Measurements from ENCODE around the gene ALKBH8. TPM values are rescaled to one million over a fixed set of nuclear protein-coding genes. Genes with fewer than 3 reads are reported as not detected.
"Not testable (repeated sequence)": the region's sequence is repeated elsewhere in the genome, so short reads cannot be mapped to it uniquely, and the experiment has no call there.

Gene ALKBH8
- total RNA-seq, 2 experiments from 2014 or later: 6.5 to 7.7 TPM

GRCh38 chr11:107581147-107581546, 15.6 kb upstream of the ALKBH8 start:
- H3K36me3 Mint-ChIP-seq (ENCODE audit: low read depth): no peaks in the 10 kb centered on the region
- H3K27ac ChIP-seq (ENCODE audit: low read depth in 1 of 2, low read length in 2 of 2): no peak overlapping the region
- intact Hi-C loops (cut with DNase I, micrococcal nuclease): no loop called here
- H3K4me3 Mint-ChIP-seq: no peak overlapping the region
- DNase-seq (no peak), ATAC-seq (ENCODE audit: poor library complexity) (no peak)
- no peak overlapping the region for H3K4me3 ChIP-seq (ENCODE audit: low read length)
- H3K27ac Mint-ChIP-seq: no peak overlapping the region
- TF ChIP-seq CTCF (IDR thresholded peaks at IDR 0.05): no peak
- POLR2A ChIA-PET: interaction anchor here (0.7 kb wide), 1 partner anchor 1052 kb away, joined by 4 read pairs; no protein-coding TSS in a partner anchor
- H3K9me3 Mint-ChIP-seq: no peaks in the 10 kb centered on the region
- peaks cover 48% of the 10 kb centered on the region for H3K27me3 Mint-ChIP-seq
- H3K4me1 ChIP-seq (ENCODE audit: insufficient read depth, low read length): no peaks in the 10 kb centered on the region
- H3K27me3 ChIP-seq (ENCODE audit: control insufficient read depth in 1 of 2, insufficient read depth in 2 of 2, low read length in 2 of 2): peaks cover 0 to 5% of the 10 kb centered on the region in 2 experiments
- H3K9me3 ChIP-seq (ENCODE audit: control insufficient read depth in 1 of 2, insufficient read depth in 1 of 2, low read length in 2 of 2): no peaks in the 10 kb centered on the region
- no peaks in the 10 kb centered on the region for H3K36me3 ChIP-seq (ENCODE audit: insufficient read depth, low read length)
- H3K4me1 Mint-ChIP-seq (ENCODE audit: low read depth): no peaks in the 10 kb centered on the region
- CTCF ChIA-PET: no interaction called here

- H3K27me3 ChIP-seq (ENCODE audit: control insufficient read depth in 1 of 2, insufficient read depth in 2 of 2, low read length in 2 of 2); H3K4me3 ChIP-seq (ENCODE audit: low read length); H3K36me3 Mint-ChIP-seq (ENCODE audit: low read depth); POLR2A ChIA-PET; H3K36me3 ChIP-seq (ENCODE audit: insufficient read depth, low read length); H3K4me1 Mint-ChIP-seq (ENCODE audit: low read depth); DNase-seq; H3K4me1 ChIP-seq (ENCODE audit: insufficient read depth, low read length); ATAC-seq (ENCODE audit: poor library complexity); H3K27ac Mint-ChIP-seq; H3K4me3 Mint-ChIP-seq; H3K9me3 ChIP-seq (ENCODE audit: control insufficient read depth in 1 of 2, insufficient read depth in 1 of 2, low read length in 2 of 2); H3K9me3 Mint-ChIP-seq; H3K27ac ChIP-seq (ENCODE audit: low read depth in 1 of 2, low read length in 2 of 2): not testable (repeated sequence)
- H3K27me3 Mint-ChIP-seq: peaks cover 33% of the 10 kb centered on the region
- intact Hi-C loops (cut with DNase I, micrococcal nuclease): loop anchor here in 1 of 2 experiments (5.0 kb wide), 2 partner anchors 188 to 1073 kb away; no protein-coding TSS in a partner anchor
- CTCF ChIA-PET: interaction anchor here (0.7 kb wide), 1 partner anchor 207 kb away, joined by 3 read pairs; no protein-coding TSS in a partner anchor
Observed at GRCh38 chr11:107579169-107579568, 13.6 kb upstream of the ALKBH8 start.

- POLR2A ChIA-PET: no interaction called here
- CTCF ChIA-PET: interaction anchor here (1.0 to 1.2 kb wide), 2 partner anchors 14 to 112 kb away, joined by 3 read pairs; no protein-coding TSS in a partner anchor
- DNase-seq (no peak), ATAC-seq (ENCODE audit: poor library complexity) (no peak)
- Histone ChIP-seq H3K27me3 (ENCODE audit: control insufficient read depth in 1 of 2, insufficient read depth in 2 of 2, low read length in 2 of 2) (peaks cover 0 to 4% of the 10 kb centered on the region in 2 experiments), H3K4me1 (ENCODE audit: insufficient read depth, low read length) (no peaks in the 10 kb centered on the region), H3K36me3 (ENCODE audit: insufficient read depth, low read length) (no peaks in the 10 kb centered on the region), H3K9me3 (ENCODE audit: control insufficient read depth in 1 of 2, insufficient read depth in 1 of 2, low read length in 2 of 2) (no peaks in the 10 kb centered on the region), H3K4me3 (ENCODE audit: low read length) (no peak overlapping the region), H3K27ac (ENCODE audit: low read depth in 1 of 2, low read length in 2 of 2) (no peak overlapping the region)
- H3K4me3 Mint-ChIP-seq: no peak overlapping the region
- no peak for TF ChIP-seq CTCF (IDR thresholded peaks at IDR 0.05)
- peaks cover 20% of the 10 kb centered on the region for H3K27me3 Mint-ChIP-seq
- H3K4me1 Mint-ChIP-seq (ENCODE audit: low read depth): no peaks in the 10 kb centered on the region
- H3K27ac Mint-ChIP-seq: no peak overlapping the region
- H3K9me3 Mint-ChIP-seq: no peaks in the 10 kb centered on the region
- intact Hi-C loops (cut with DNase I, micrococcal nuclease): loop anchor here in 1 of 2 experiments (1.0 to 5.0 kb wide), 4 partner anchors 112 to 1075 kb away; no protein-coding TSS in a partner anchor
- H3K36me3 Mint-ChIP-seq (ENCODE audit: low read depth): no peaks in the 10 kb centered on the region
Observed at GRCh38 chr11:107577346-107577711, 11.8 kb upstream of the ALKBH8 start.

All from CD4-positive, alpha-beta T cell (primary cell).